KMS-11 (cell line): ENCODE measurements around the gene CCNJL.
"Not testable (repeated sequence)": the region's sequence is repeated elsewhere in the genome, so short reads cannot be mapped to it uniquely, and the experiment has no call there.

Experiments
- H2AFZ ChIP-seq: fragments of 200-600 bp; sonication (generic); 2 replicates; pipeline ENCODE4 v1.6.1; 2016; ENCODE audit warnings: antibody characterized with exemption, mixed run types, low read depth
- H3K27ac ChIP-seq: fragments of 200-600 bp; sonication (generic); 2 replicates; pipeline ENCODE4 v1.6.1; 2016; ENCODE audit warnings: mild to moderate bottlenecking, mixed run types
- H3K27me3 ChIP-seq: fragments of 200-600 bp; sonication (generic); 2 replicates; pipeline ENCODE4 v1.6.1; 2017; ENCODE audit warnings: mild to moderate bottlenecking, low read depth, mixed run types, moderate library complexity; ENCODE audit not compliant: insufficient read depth
- H3K36me3 ChIP-seq: fragments of 200-600 bp; sonication (generic); 2 replicates; pipeline ENCODE4 v1.6.1; 2017; ENCODE audit warnings: mild to moderate bottlenecking, mixed run types; ENCODE audit not compliant: insufficient read depth
- H3K4me1 ChIP-seq: fragments of 200-600 bp; sonication (generic); 2 replicates; pipeline ENCODE4 v1.6.1; 2016; ENCODE audit warnings: mild to moderate bottlenecking, low read depth, mixed run types; ENCODE audit not compliant: poor library complexity, severe bottlenecking
- H3K4me2 ChIP-seq: fragments of 200-600 bp; sonication (generic); 2 replicates; pipeline ENCODE4 v1.7.0; 2016; ENCODE audit warnings: mild to moderate bottlenecking, mixed run types
- H3K4me3 ChIP-seq: fragments of 200-600 bp; sonication (generic); IDR thresholded peaks from 2 replicates; pipeline ENCODE4 v1.6.1; 2017; ENCODE audit warnings: low read depth, low read length, mixed read lengths; ENCODE audit not compliant: insufficient read depth
- H3K79me2 ChIP-seq: fragments of 200-600 bp; sonication (generic); 2 replicates; pipeline ENCODE4 v1.6.1; 2016; ENCODE audit warnings: low read depth, mixed run types; ENCODE audit not compliant: insufficient read depth
- H3K9ac ChIP-seq: fragments of 200-600 bp; sonication (generic); 2 replicates; pipeline ENCODE4 v1.6.1; 2016; ENCODE audit warnings: mild to moderate bottlenecking, mixed run types
- H4K20me1 ChIP-seq: fragments of 200-600 bp; sonication (generic); 2 replicates; pipeline ENCODE4 v1.6.1; 2016; ENCODE audit warnings: mild to moderate bottlenecking, mixed run types; ENCODE audit not compliant: insufficient read depth
- CTCF ChIP-seq: fragments of 200-600 bp; sonication (generic); conservative IDR thresholded peaks from 2 replicates; pipeline ENCODE4 v1.6.1; 2017; ENCODE audit warnings: low read depth, mild to moderate bottlenecking, antibody characterized with exemption, low read length, moderate library complexity, mixed read lengths

Gene CCNJL

DNA sequence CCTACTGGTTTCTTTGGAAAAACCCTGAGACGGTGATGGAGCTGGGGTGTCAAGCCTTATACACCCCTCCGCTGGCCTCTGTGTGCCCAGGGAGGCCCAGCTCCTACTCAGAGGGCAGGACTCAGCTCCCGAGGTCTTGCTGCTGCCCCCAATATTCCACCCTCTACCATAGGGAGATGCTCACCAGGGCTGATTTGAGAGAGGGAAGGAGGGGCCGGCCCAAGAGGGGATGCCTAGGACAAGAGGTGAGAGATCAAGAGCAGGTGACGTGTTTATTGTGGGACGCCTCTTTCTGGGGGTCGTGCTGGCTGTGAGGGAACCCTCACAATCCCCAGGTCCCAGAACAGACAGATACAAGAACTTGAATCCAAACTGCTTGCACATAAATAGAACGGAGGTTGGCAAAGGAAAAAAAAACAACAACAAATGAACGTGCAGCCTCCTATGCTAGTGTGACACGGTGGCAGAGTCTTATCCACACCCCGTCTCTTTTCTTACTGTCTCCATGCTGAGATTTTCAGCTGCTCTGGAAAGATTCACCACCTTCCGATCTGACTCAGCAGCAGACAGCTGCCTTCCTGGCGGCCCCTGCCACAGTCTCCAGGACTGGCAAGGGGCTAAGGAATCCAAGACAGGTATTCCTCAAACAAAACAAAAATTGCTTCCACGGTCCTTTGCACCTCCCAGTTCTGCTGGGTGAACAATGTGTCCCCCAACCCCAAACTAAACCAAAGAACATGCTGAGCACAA is 60.8 kb downstream of the CCNJL start:
- no peaks in the 10 kb centered on the region for H4K20me1 ChIP-seq
- TF ChIP-seq CTCF: no peak
- H3K79me2 ChIP-seq: no peaks in the 10 kb centered on the region
- no peak overlapping the region for H2AFZ ChIP-seq
- no peak overlapping the region for H3K4me3 ChIP-seq
- no peak overlapping the region for H3K9ac ChIP-seq
- no peak overlapping the region for H3K4me2 ChIP-seq
- H3K27me3 ChIP-seq: no peaks in the 10 kb centered on the region
- H3K36me3 ChIP-seq: no peaks in the 10 kb centered on the region
- H3K27ac ChIP-seq: no peak overlapping the region
- H3K4me1 ChIP-seq: no peaks in the 10 kb centered on the region

GRCh38 chr5:160250826-160251225 is 61.5 kb downstream of the CCNJL start:
- Histone ChIP-seq H3K79me2 (no peaks in the 10 kb centered on the region), H3K4me2 (no peak overlapping the region), H3K4me1 (no peaks in the 10 kb centered on the region), H3K36me3 (no peaks in the 10 kb centered on the region), H2AFZ (no peak overlapping the region), H4K20me1 (no peaks in the 10 kb centered on the region), H3K27ac (no peak overlapping the region), H3K27me3 (no peaks in the 10 kb centered on the region), H3K4me3 (no peak overlapping the region), H3K9ac (no peak overlapping the region)
- no peak for TF ChIP-seq CTCF

- no peak overlapping the region for H3K4me3 ChIP-seq
- H3K9ac ChIP-seq: no peak overlapping the region
- no peak overlapping the region for H2AFZ ChIP-seq
- no peak overlapping the region for H3K4me2 ChIP-seq
- no peaks in the 10 kb centered on the region for H3K4me1 ChIP-seq
- H3K36me3 ChIP-seq: no peaks in the 10 kb centered on the region
- no peaks in the 10 kb centered on the region for H3K79me2 ChIP-seq
- no peaks in the 10 kb centered on the region for H4K20me1 ChIP-seq
- H3K27me3 ChIP-seq: no peaks in the 10 kb centered on the region
- no peak for TF ChIP-seq CTCF
- H3K27ac ChIP-seq: no peak overlapping the region
Measured at GRCh38 chr5:160250226-160250625, 62.1 kb downstream of the CCNJL start.

DNA sequence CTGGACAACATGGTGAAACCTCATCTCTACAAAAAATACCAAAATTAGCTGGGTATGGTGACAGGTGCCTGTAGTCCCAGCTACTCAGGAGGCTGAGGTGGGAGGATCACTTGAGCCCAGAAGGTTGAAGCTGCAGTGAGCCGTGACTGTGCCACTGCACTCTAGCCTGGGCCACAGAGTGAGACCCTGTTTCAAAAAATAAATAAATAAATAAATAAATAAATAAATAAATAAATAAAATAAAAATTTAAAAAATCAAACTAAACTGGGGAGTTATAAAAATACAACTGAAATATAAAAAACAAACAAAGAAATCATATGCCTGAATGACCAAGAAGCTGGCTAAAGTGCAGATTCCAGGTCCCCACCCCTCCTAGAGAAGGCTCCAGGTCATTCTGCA is 62.8 kb downstream of the CCNJL start:
- H3K27ac ChIP-seq, H3K79me2 ChIP-seq, H3K9ac ChIP-seq, H4K20me1 ChIP-seq, H3K4me1 ChIP-seq, H3K27me3 ChIP-seq, H3K4me2 ChIP-seq, H2AFZ ChIP-seq, H3K4me3 ChIP-seq, H3K36me3 ChIP-seq: not testable (repeated sequence)

- Histone ChIP-seq H3K27me3 (no peaks in the 10 kb centered on the region), H4K20me1 (no peaks in the 10 kb centered on the region), H3K4me1 (no peaks in the 10 kb centered on the region), H3K79me2 (no peaks in the 10 kb centered on the region), H3K27ac (no peak overlapping the region), H3K4me3 (no peak overlapping the region), H2AFZ (no peak overlapping the region), H3K4me2 (no peak overlapping the region), H3K36me3 (no peaks in the 10 kb centered on the region), H3K9ac (no peak overlapping the region)
- TF ChIP-seq CTCF: no peak
Measured at GRCh38 chr5:160245506-160246086, 66.8 kb downstream of the CCNJL start.
